Measurements from ENCODE around the gene CABLES1.
A peak's percentile ranks its signal among the peaks of the same experiment; 100 is the strongest.

GRCh38 chr18:23136326-23137096, 1.2 kb downstream of the CABLES1 start:
- TF ChIP-seq TBP (IDR thresholded peaks at IDR 0.05; ENCODE audit: low read depth, low read length) (no peak), CTCF (IDR thresholded peaks at IDR 0.05; ENCODE audit: control extremely low read depth in 1 of 3, insufficient read depth in 1 of 3, low read depth in 1 of 3, low read length in 3 of 3) (no peak), TAF1 (IDR thresholded peaks at IDR 0.05; ENCODE audit: low read depth, low read length) (peak; percentile 16), POLR2A (IDR thresholded peaks at IDR 0.05; ENCODE audit: control extremely low read depth in 1 of 2, low read depth in 2 of 2, low read length in 2 of 2) (no peak; a peak in 1 of 3 replicates), BACH1 (IDR thresholded peaks at IDR 0.05; ENCODE audit: low read length) (no peak)
